ENCODE results near the gene PRDX5.

The PRDX5 gene

DNA sequence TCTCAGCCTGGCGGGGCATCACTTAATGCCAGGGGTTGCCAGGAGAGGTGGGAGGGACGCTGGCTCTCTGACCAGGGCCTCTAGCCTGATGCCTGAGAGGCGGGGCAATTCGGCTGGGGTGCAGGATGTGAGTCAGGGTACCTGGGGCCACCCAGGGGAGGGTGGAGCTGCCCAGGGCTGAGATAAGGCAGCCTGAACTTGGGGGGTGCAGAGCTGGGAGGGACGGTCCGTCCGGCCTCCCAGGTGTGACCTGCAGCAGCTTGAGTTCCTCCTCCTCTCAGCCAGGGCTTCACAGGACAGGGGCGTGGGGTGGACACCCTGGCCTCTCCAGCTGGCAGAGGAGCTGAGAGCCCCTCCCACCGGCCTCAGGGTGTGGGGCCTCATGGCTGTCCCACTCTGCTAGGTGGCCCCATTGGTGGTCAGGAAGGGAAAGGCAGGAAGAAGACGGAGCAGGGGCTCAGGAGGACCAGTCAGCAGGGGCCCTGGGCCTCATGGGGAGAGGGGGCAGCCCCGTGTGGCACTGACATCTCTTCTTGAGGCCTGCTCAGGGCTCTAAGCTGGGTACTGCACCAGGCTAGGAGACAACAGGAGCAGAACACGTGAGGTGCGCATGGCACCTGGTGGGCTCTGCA is 40.1 kb downstream of the PRDX5 start:
- no peak for DNase-seq (ENCODE audit: low read depth, low spot score)
- POLR2A ChIA-PET, result interaction anchor here (0.5 to 0.6 kb wide), 2 partner anchors 12 to 90 kb away, joined by 3 read pairs; no protein-coding TSS in a partner anchor
- TF ChIP-seq, protein P1, sequence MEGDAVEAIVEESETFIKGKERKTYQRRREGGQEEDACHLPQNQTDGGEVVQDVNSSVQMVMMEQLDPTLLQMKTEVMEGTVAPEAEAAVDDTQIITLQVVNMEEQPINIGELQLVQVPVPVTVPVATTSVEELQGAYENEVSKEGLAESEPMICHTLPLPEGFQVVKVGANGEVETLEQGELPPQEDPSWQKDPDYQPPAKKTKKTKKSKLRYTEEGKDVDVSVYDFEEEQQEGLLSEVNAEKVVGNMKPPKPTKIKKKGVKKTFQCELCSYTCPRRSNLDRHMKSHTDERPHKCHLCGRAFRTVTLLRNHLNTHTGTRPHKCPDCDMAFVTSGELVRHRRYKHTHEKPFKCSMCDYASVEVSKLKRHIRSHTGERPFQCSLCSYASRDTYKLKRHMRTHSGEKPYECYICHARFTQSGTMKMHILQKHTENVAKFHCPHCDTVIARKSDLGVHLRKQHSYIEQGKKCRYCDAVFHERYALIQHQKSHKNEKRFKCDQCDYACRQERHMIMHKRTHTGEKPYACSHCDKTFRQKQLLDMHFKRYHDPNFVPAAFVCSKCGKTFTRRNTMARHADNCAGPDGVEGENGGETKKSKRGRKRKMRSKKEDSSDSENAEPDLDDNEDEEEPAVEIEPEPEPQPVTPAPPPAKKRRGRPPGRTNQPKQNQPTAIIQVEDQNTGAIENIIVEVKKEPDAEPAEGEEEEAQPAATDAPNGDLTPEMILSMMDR (IDR thresholded peaks at IDR 0.05; ENCODE audit: insufficient read depth, low read length, missing control alignments), result no peak
- H3K4me3 ChIP-seq (ENCODE audit: low read depth, low read length), result peak overlapping the region; percentile 94
- CTCF ChIA-PET, result interaction anchor here (0.8 to 21.8 kb wide), 7 partner anchors 8 to 294 kb away, joined by 3 to 414 read pairs (median 3); partner anchors contain the start of genes CCDC88B, ESRRA, PLCB3 and PRDX5

DNA sequence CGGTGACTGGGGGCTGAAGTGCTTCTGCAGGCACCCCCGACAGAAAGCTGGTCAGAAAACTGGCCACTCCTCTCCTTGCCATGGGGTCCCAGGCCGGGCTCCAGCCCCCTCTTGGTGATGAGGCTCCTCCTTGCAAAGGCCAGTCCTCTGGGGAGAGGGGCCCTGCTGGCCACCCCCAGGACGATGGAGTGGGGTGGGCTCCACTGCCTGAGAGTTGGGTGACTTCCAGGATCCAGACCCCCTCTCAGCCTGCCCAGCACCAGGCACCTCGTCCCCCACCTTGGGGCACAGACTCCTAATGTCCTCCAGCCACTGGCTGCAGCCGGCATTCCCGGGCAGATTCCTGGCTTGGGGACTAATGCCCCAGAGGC is 40.6 kb downstream of the PRDX5 start:
- ChIA-PET CTCF (interaction anchor here (0.8 to 21.8 kb wide), 7 partner anchors 8 to 293 kb away, joined by 3 to 414 read pairs (median 3); partner anchors contain the start of genes CCDC88B, ESRRA, PLCB3 and PRDX5), POLR2A (interaction anchor here (0.6 kb wide), 1 partner anchor 90 kb away, joined by 3 read pairs; no protein-coding TSS in a partner anchor)
- no peak for DNase-seq (ENCODE audit: low read depth, low spot score)
- peak overlapping the region; percentile 94 for H3K4me3 ChIP-seq (ENCODE audit: low read depth, low read length)
- TF ChIP-seq, protein P1 (IDR thresholded peaks at IDR 0.05; ENCODE audit: insufficient read depth, low read length, missing control alignments), result no peak

DNA sequence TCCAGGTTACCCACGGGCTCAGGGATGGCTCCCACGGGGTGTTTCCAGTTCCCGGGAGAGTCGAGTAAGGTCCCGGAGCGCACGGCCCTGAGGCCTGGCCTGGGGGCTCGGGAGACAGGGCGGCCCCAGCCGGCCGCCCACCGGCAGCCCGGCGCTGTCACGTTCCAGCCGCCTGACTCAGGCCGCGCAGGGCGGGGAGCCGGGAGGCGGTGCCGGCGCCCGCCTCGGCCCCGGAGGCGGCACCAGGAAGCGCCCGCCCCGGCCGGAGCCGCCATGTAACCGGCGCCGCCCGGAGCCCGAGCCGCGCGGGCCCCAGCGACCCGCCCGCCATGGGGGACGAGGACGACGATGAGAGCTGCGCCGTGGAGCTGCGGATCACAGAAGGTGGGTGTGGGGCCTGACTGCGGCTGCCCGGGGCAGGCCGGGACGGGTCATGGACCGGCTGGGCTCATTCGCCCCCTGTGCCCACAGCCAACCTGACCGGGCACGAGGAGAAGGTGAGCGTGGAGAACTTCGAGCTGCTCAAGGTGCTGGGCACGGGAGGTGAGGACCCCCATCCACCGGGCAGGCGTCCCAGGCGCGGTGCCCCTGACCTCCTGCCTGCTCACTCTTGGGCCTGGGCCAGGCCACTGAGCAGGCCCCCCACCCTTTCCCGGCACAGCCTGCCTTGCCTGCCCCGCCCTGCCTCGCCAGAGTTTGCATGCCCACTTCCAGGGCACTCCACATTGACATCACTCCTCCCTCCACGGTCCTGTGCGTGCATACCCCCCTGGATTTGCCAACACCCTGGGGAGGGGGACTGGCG is 41.2 kb downstream of the PRDX5 start, which contains the start of gene RPS6KA4:
RPS6KA4 (plus strand) TSS at position 256 of the 805 bp plus-strand sequence; CDS start at position 330, 74 bp downstream.
- H3K4me3 ChIP-seq (ENCODE audit: low read depth, low read length), result peak within 1 kb of the TSS; percentile 94
- POLR2A ChIA-PET, result no interaction called here
- DNase-seq (ENCODE audit: low read depth, low spot score), result no peak
- CTCF ChIA-PET, result interaction anchor here (0.9 to 21.8 kb wide), 7 partner anchors 10 to 293 kb away, joined by 3 to 414 read pairs (median 3); partner anchors contain the start of genes CCDC88B, ESRRA, PLCB3 and PRDX5
- TF ChIP-seq, protein P1 (IDR thresholded peaks at IDR 0.05; ENCODE audit: insufficient read depth, low read length, missing control alignments), result no peak

DNA sequence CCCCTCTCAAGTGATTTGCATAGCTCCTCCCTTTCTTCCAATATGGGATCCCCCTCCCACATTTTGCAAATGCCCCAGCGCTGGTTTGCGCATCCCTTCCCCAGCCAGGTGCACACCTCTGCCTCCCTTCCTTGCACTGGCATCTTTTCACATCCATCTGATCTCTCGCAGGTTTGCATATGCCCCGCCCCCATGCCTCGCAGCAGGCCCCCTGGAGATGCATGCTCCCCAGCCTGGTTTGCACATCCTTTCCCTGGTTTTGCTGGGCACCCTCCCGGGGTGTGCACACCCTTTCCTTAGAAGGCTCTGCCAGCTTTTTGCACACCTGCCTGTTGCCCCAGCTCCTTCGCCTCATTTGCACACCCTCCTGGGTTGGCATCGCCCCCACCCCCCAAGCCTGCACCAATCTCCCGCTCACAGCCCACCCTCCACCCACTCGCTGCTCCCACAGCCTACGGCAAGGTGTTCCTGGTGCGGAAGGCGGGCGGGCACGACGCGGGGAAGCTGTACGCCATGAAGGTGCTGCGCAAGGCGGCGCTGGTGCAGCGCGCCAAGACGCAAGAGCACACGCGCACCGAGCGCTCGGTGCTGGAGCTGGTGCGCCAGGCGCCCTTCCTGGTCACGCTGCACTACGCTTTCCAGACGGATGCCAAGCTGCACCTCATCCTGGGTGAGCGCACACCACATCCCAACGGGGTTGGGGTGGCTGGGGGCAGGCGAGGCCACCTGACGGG is 42.0 kb downstream of the PRDX5 start:
- peak overlapping the region; percentile 94 for H3K4me3 ChIP-seq (ENCODE audit: low read depth, low read length)
- TF ChIP-seq, protein P1 (IDR thresholded peaks at IDR 0.05; ENCODE audit: insufficient read depth, low read length, missing control alignments), result no peak
- CTCF ChIA-PET, result interaction anchor here (0.6 to 21.8 kb wide), 7 partner anchors 13 to 329 kb away, joined by 3 to 414 read pairs (median 4); partner anchors contain the start of genes CCDC88B, PRDX5 and TRMT112
- DNase-seq (ENCODE audit: low read depth, low spot score), result no peak
- POLR2A ChIA-PET, result no interaction called here

DNA sequence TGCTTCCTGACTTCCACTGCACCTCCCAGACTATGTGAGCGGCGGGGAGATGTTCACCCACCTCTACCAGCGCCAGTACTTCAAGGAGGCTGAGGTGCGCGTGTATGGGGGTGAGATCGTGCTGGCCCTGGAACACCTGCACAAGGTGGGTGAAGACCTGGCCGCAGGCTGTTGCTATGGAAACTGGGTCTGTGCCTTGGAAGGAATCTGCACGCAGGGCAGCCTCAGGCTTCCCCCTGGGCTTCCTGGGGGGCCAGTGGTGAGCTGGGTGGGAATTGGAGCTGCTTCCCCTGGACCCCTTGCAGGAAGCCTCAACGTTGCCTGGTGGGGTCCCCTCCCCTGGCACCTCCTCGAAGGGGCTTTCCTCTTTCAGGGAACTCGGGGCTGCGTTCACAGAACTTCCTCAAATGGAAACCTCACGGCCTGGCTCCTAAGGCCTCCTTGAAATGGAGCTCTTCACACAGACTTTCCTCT is 42.6 kb downstream of the PRDX5 start:
- DNase-seq (ENCODE audit: low read depth, low spot score), result no peak
- H3K4me3 ChIP-seq (ENCODE audit: low read depth, low read length), result peak overlapping the region; percentile 94
- CTCF ChIA-PET, result interaction anchor here (0.6 to 21.8 kb wide), 5 partner anchors 12 to 328 kb away, joined by 3 to 414 read pairs (median 4); partner anchors contain the start of gene CCDC88B
- TF ChIP-seq, protein P1 (IDR thresholded peaks at IDR 0.05; ENCODE audit: insufficient read depth, low read length, missing control alignments), result no peak
- POLR2A ChIA-PET, result no interaction called here

All from AG04449 (cell line).